ENCODE measurements around the gene DBP.

Gene DBP

GRCh38 chr19:48624791-48625723, 12.1 kb downstream of the DBP start:
- DNase-seq: no peak

- peak; percentile 73 to 94 (median 84) for DNase-seq
Observed at GRCh38 chr19:48624067-48624594, 13.0 kb downstream of the DBP start.

- DNase-seq: no peak
Observed at GRCh38 chr19:48623556-48624066, 13.6 kb downstream of the DBP start.

- no peak for DNase-seq
Observed at GRCh38 chr19:48619692-48620585, 17.2 kb downstream of the DBP start.

- DNase-seq: peak; percentile 89 to 97 (median 92)
Observed at GRCh38 chr19:48618916-48619691, 18.1 kb downstream of the DBP start, which contains the start of the genes RPL18 and SPHK2. Gene RPL18, minus strand, starts transcription at chr19:48619178. Its CDS starts 35 bp downstream, at chr19:48619143. Gene SPHK2, plus strand, starts transcription at chr19:48619506. Its CDS starts 1,009 bp downstream, at chr19:48620515.

- no peak for DNase-seq
Observed at GRCh38 chr19:48618278-48618915, 18.8 kb downstream of the DBP start.

- DNase-seq: no peak
Observed at GRCh38 chr19:48617146-48617937, 19.8 kb downstream of the DBP start.

GRCh38 chr19:48616491-48617056, 20.6 kb downstream of the DBP start:
- DNase-seq: no peak

GRCh38 chr19:48616041-48616436, 21.1 kb downstream of the DBP start:
- no peak for DNase-seq

GRCh38 chr19:48615231-48616040, 21.7 kb downstream of the DBP start:
- no peak for DNase-seq

- DNase-seq: peak in 1 of 6 experiments; percentile 39
Observed at GRCh38 chr19:48614436-48615230, 22.5 kb downstream of the DBP start, which contains the start of gene FAM83E. Gene FAM83E, minus strand, starts transcription at chr19:48615076. Its CDS starts 1,704 bp downstream, at chr19:48613372.

- no peak for DNase-seq
Observed at GRCh38 chr19:48613852-48614435, 23.2 kb downstream of the DBP start.

- DNase-seq: no peak
Observed at GRCh38 chr19:48613024-48613851, 23.9 kb downstream of the DBP start.

GRCh38 chr19:48611872-48612271, 25.3 kb downstream of the DBP start:
- DNase-seq: no peak

- no peak for DNase-seq
Observed at GRCh38 chr19:48609571-48610108, 27.5 kb downstream of the DBP start.

- peak; percentile 24 to 62 (median 32) for DNase-seq
Observed at GRCh38 chr19:48608798-48609263, 28.3 kb downstream of the DBP start.

- no peak for DNase-seq
Observed at GRCh38 chr19:48607359-48607755, 29.8 kb downstream of the DBP start.

Measured in stimulated activated naive CD4-positive, alpha-beta T cell (primary cell).